Measurements from ENCODE around the gene PHGDH.

PHGDH gene

GRCh38 chr1:119772298-119772697 lies 60.6 kb downstream of the PHGDH start:
- no peak overlapping the region for H3K4me3 ChIP-seq (ENCODE audit: low read depth, low read length)
- peaks cover 6% of the 10 kb centered on the region; the same call in 1 of the 2 replicates for H3K27me3 ChIP-seq
- TF ChIP-seq CTCF (IDR thresholded peaks at IDR 0.05; ENCODE audit: low read depth, low read length): no peak
- no peaks in the 10 kb centered on the region for H3K9me3 ChIP-seq
- DNase-seq: no peak
- no peaks in the 10 kb centered on the region for H3K36me3 ChIP-seq
- no peaks in the 10 kb centered on the region for H3K4me1 ChIP-seq

GRCh38 chr1:119773711-119774241 lies 62.0 kb downstream of the PHGDH start:
- H3K27me3 ChIP-seq: peaks cover 6% of the 10 kb centered on the region; the same call in 1 of the 2 replicates
- no peaks in the 10 kb centered on the region for H3K9me3 ChIP-seq
- no peak for TF ChIP-seq CTCF (IDR thresholded peaks at IDR 0.05; ENCODE audit: low read depth, low read length)
- no peak overlapping the region for H3K4me3 ChIP-seq (ENCODE audit: low read depth, low read length)
- no peaks in the 10 kb centered on the region for H3K36me3 ChIP-seq
- no peak for DNase-seq
- H3K4me1 ChIP-seq: no peaks in the 10 kb centered on the region

- Histone ChIP-seq H3K4me3 (ENCODE audit: low read depth, low read length) (no peak overlapping the region), H3K27me3 (peaks cover 6% of the 10 kb centered on the region), H3K4me1 (no peaks in the 10 kb centered on the region), H3K36me3 (no peaks in the 10 kb centered on the region), H3K9me3 (no peaks in the 10 kb centered on the region)
- no peak for TF ChIP-seq CTCF (IDR thresholded peaks at IDR 0.05; ENCODE audit: low read depth, low read length)
- no peak for DNase-seq
Measured at GRCh38 chr1:119774746-119775490, 63.2 kb downstream of the PHGDH start.

GRCh38 chr1:119778359-119778758 lies 66.6 kb downstream of the PHGDH start:
- Histone ChIP-seq H3K36me3 (no peaks in the 10 kb centered on the region), H3K4me3 (ENCODE audit: low read depth, low read length) (no peak overlapping the region), H3K9me3 (no peaks in the 10 kb centered on the region), H3K27me3 (peaks cover 11% of the 10 kb centered on the region), H3K4me1 (no peaks in the 10 kb centered on the region)
- no peak for TF ChIP-seq CTCF (IDR thresholded peaks at IDR 0.05; ENCODE audit: low read depth, low read length)
- no peak for DNase-seq

- Histone ChIP-seq H3K36me3 (no peaks in the 10 kb centered on the region), H3K27me3 (peaks cover 10% of the 10 kb centered on the region), H3K4me3 (ENCODE audit: low read depth, low read length) (no peak overlapping the region), H3K9me3 (no peaks in the 10 kb centered on the region), H3K4me1 (no peaks in the 10 kb centered on the region)
- no peak for DNase-seq
- TF ChIP-seq CTCF (IDR thresholded peaks at IDR 0.05; ENCODE audit: low read depth, low read length): no peak
Measured at GRCh38 chr1:119778886-119779560, 67.3 kb downstream of the PHGDH start.

Measured in BE2C (cell line).